Ammon's horn (tissue), 1 donor: ENCODE measurements around the gene ARFGAP1.
"Not testable (repeated sequence)": the region's sequence is repeated elsewhere in the genome, so short reads cannot be mapped to it uniquely, and the experiment has no call there.

Source experiments
- DNase-seq: peaks from one replicate; pipeline ENCODE4 v3.0.0-alpha.2; 2016; ENCODE audit warnings: low spot score

ARFGAP1 gene

GRCh38 chr20:63292292-63292701, 19.7 kb downstream of the ARFGAP1 start:
- no peak for DNase-seq

GRCh38 chr20:63292904-63293303, 20.3 kb downstream of the ARFGAP1 start, which contains the start of gene COL20A1:
TSS of gene COL20A1 (plus strand) at chr20:63293186. CDS start at chr20:63295108, 1,922 bp downstream.
- no peak for DNase-seq

- no peak for DNase-seq
Observed at GRCh38 chr20:63293456-63293855, 20.8 kb downstream of the ARFGAP1 start.

GRCh38 chr20:63293871-63294535, 21.4 kb downstream of the ARFGAP1 start:
- DNase-seq, result no peak

- DNase-seq, result no peak
Observed at GRCh38 chr20:63294536-63294900, 21.9 kb downstream of the ARFGAP1 start.

GRCh38 chr20:63295018-63295417, 22.4 kb downstream of the ARFGAP1 start:
- DNase-seq, result no peak

- peak; percentile 32 for DNase-seq
Observed at GRCh38 chr20:63295422-63295821, 22.8 kb downstream of the ARFGAP1 start.

- no peak for DNase-seq
Observed at GRCh38 chr20:63295846-63296245, 23.2 kb downstream of the ARFGAP1 start.

GRCh38 chr20:63296531-63297299, 24.1 kb downstream of the ARFGAP1 start:
- DNase-seq, result peak; percentile 29

GRCh38 chr20:63297371-63297781, 24.8 kb downstream of the ARFGAP1 start:
- DNase-seq, result no peak

GRCh38 chr20:63297796-63298572, 25.4 kb downstream of the ARFGAP1 start:
- no peak for DNase-seq

GRCh38 chr20:63298731-63299312, 26.2 kb downstream of the ARFGAP1 start:
- no peak for DNase-seq

GRCh38 chr20:63301671-63302070, 29.1 kb downstream of the ARFGAP1 start:
- no peak for DNase-seq

GRCh38 chr20:63303095-63303666, 30.6 kb downstream of the ARFGAP1 start:
- DNase-seq, result no peak

GRCh38 chr20:63305393-63305792, 32.8 kb downstream of the ARFGAP1 start:
- DNase-seq, result no peak

GRCh38 chr20:63305933-63306672, 33.5 kb downstream of the ARFGAP1 start:
- not testable (repeated sequence) for DNase-seq

GRCh38 chr20:63306673-63307537, 34.3 kb downstream of the ARFGAP1 start:
- DNase-seq, result no peak

GRCh38 chr20:63307538-63308217, 35.1 kb downstream of the ARFGAP1 start:
- no peak for DNase-seq

- DNase-seq, result no peak
Observed at GRCh38 chr20:63308218-63308911, 35.8 kb downstream of the ARFGAP1 start.
